K562 (cell line): Measurements from ENCODE around the gene PKD1L1. TPM values are rescaled to one million over a fixed set of nuclear protein-coding genes. Genes with fewer than 3 reads are reported as not detected.
A peak's percentile ranks its signal among the peaks of the same experiment; 100 is the strongest.

Experiments used
- CEBPB ChIP-seq: fragments of 450-650 bp; IDR thresholded peaks from 2 replicates; pipeline ENCODE4 v1.6.1; 2016; ENCODE audit warnings: missing genetic modification characterization, missing compliant biosample characterization
- FOXK2 ChIP-seq, 2 experiments: fragments of 450-650 bp; IDR thresholded peaks in 1 of 2; conservative IDR thresholded peaks in 1 of 2; 2 replicates each; pipeline ENCODE4 v1.6.1; 2016; ENCODE audit warnings: low read depth in 2 of 2, mild to moderate bottlenecking in 1 of 2
- FUS ChIP-seq: fragments of 200-400 bp; formaldehyde crosslinking; optimal IDR thresholded peaks from 2 replicates; pipeline ENCODE3; 2017; ENCODE audit warnings: low read depth, low read length
- GABPA ChIP-seq: fragments of 200-800 bp; sonication (Bioruptor generic); conservative IDR thresholded peaks from 2 replicates; pipeline ENCODE4 v1.6.1; 2016; ENCODE audit warnings: low read depth, missing genetic modification characterization, missing compliant biosample characterization
- MEF2A ChIP-seq: IDR thresholded peaks from 2 replicates; pipeline ENCODE4 v1.6.1; 2011; ENCODE audit warnings: low read depth, mild to moderate bottlenecking, low read length, moderate library complexity; ENCODE audit not compliant: control insufficient read depth
- NCOA6 ChIP-seq: fragments of 450-650 bp; IDR thresholded peaks from 2 replicates; pipeline ENCODE4 v1.6.1; 2017; ENCODE audit warnings: mild to moderate bottlenecking
- NRF1 ChIP-seq, 2 experiments: fragments of 450-650 bp; IDR thresholded peaks in 1 of 2; conservative IDR thresholded peaks in 1 of 2; 2 replicates each; pipeline ENCODE4 v1.6.1; 2014; ENCODE audit warnings: mild to moderate bottlenecking in 2 of 2
- PURB ChIP-seq: sonication (generic); formaldehyde crosslinking; IDR thresholded peaks from 2 replicates; pipeline ENCODE4 v1.9.0; 2021; ENCODE audit warnings: low read depth, mild to moderate bottlenecking, missing genetic modification reagents
- THRAP3 ChIP-seq: fragments of 450-650 bp; IDR thresholded peaks from 2 replicates; pipeline ENCODE4 v1.6.1; 2016; ENCODE audit warnings: mild to moderate bottlenecking, inconsistent platforms, borderline replicate concordance
- polyA plus RNA-seq, 8 experiments: library from polyadenylated mRNA; depleted of rRNA in 4 of 8; stranded (reverse) in 5 of 8; unstranded in 3 of 8; fragments of >200 nt; fragmentation: Nextera tagmentation in 2 of 8; fragmentation: Illumina TruSeq in 1 of 8; extraction: Ambion mirVana in 2 of 8; extraction: Trizol in 1 of 8; gene quantifications; 2 replicates each; pipeline versions ENCODE4 v1.2.1 to v1.2.3, GENCODE V29; 2011 to 2014; ENCODE audit warnings: inconsistent platforms in 1 of 8, missing spikeins in 1 of 8
- total RNA-seq, 7 experiments: library from RNA; depleted of rRNA in 6 of 7; stranded (reverse); fragments of >200 nt in 6 of 7; fragmentation: Illumina TruSeq in 2 of 7; extraction: Trizol in 2 of 7; gene quantifications; 2 replicates each; pipeline versions ENCODE4 v1.2.1 to v1.2.3, GENCODE V29; 2011 to 2021; ENCODE audit warnings: low replicate concordance in 1 of 7
- TF ChIP-seq, protein P1 (sequence below): fragments of 200-800 bp; sonication (Bioruptor generic); IDR thresholded peaks from 2 replicates; pipeline ENCODE4 v1.6.1; 2017; ENCODE audit warnings: missing genetic modification characterization, missing compliant biosample characterization
- TF ChIP-seq, protein P2 (sequence below): fragments of 450-650 bp; formaldehyde crosslinking; IDR thresholded peaks from 2 replicates; pipeline ENCODE4 v1.4.0; 2022; ENCODE audit warnings: missing genetic modification characterization
- TF ChIP-seq, protein P3 (sequence below): sonication (generic); formaldehyde crosslinking; IDR thresholded peaks from 2 replicates; pipeline ENCODE4 v1.8.1; 2023; ENCODE audit warnings: mild to moderate bottlenecking, missing genetic modification reagents
- TF ChIP-seq, protein P4 (sequence below): fragments of 150-350 bp; IDR thresholded peaks from 2 replicates; pipeline ENCODE4 v1.6.1; 2014; ENCODE audit warnings: low read depth, mild to moderate bottlenecking, low read length, borderline replicate concordance
- TF ChIP-seq, protein P5 (sequence below): conservative IDR thresholded peaks from 2 replicates; pipeline ENCODE4 v1.6.1; 2011; ENCODE audit warnings: low read depth, mild to moderate bottlenecking, low read length; ENCODE audit not compliant: control insufficient read depth
- TF ChIP-seq, protein P6 (sequence below): IDR thresholded peaks from 2 replicates; pipeline ENCODE4 v1.6.1; 2014; ENCODE audit warnings: antibody characterized with exemption

The PKD1L1 gene
- total and polyA plus RNA-seq, 9 of the 15 experiments (the other 6 are each of a cell fraction or from before 2014, with no cell fraction given), result 0.01 to 0.02 TPM; not detected in 7

DNA sequence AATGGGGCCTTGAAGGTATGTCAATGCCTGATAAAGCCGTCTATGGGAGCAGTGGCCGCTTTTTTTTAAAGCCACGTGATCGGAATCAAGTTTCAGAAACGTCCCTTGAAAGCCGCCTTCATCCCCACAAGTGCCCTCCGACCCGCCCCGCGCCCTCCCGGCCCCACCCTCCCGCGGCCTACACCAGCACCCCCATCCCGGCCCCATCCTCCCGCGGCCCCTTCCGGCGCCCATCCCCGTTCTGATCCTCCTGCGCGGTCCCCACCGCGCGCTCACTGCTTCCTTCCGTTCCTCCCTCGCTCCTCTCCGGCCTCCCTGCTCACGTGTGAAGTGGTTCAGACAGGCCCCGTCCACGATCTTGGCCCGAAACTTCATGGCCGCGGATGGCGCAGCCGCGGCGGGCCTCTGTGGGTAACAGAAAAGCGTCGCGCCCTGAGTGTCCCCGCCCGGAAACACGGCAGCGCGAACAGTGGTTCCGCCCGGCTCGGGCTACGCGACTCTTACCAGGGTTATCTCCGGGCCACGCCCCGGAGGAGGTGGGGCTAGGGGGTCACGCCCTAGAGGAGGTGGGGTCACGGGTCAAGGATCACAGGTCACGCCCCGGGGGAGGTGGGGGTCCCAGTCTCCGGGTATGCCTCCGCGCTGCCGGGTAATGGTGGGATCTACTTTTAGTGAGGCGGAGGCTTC is 31.0 kb upstream of the PKD1L1 start, which contains the start of gene HUS1 (continued):
- TF ChIP-seq, protein P1, sequence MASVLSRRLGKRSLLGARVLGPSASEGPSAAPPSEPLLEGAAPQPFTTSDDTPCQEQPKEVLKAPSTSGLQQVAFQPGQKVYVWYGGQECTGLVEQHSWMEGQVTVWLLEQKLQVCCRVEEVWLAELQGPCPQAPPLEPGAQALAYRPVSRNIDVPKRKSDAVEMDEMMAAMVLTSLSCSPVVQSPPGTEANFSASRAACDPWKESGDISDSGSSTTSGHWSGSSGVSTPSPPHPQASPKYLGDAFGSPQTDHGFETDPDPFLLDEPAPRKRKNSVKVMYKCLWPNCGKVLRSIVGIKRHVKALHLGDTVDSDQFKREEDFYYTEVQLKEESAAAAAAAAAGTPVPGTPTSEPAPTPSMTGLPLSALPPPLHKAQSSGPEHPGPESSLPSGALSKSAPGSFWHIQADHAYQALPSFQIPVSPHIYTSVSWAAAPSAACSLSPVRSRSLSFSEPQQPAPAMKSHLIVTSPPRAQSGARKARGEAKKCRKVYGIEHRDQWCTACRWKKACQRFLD (CRISPR knock-in tag), result peak; percentile 80
- no peak for TF ChIP-seq FUS
- TF ChIP-seq, protein P2, sequence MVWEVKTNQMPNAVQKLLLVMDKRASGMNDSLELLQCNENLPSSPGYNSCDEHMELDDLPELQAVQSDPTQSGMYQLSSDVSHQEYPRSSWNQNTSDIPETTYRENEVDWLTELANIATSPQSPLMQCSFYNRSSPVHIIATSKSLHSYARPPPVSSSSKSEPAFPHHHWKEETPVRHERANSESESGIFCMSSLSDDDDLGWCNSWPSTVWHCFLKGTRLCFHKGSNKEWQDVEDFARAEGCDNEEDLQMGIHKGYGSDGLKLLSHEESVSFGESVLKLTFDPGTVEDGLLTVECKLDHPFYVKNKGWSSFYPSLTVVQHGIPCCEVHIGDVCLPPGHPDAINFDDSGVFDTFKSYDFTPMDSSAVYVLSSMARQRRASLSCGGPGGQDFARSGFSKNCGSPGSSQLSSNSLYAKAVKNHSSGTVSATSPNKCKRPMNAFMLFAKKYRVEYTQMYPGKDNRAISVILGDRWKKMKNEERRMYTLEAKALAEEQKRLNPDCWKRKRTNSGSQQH, result 0 out of 2 replicates have a peak, but pooled peaks have one; percentile 54
- TF ChIP-seq, protein P3, sequence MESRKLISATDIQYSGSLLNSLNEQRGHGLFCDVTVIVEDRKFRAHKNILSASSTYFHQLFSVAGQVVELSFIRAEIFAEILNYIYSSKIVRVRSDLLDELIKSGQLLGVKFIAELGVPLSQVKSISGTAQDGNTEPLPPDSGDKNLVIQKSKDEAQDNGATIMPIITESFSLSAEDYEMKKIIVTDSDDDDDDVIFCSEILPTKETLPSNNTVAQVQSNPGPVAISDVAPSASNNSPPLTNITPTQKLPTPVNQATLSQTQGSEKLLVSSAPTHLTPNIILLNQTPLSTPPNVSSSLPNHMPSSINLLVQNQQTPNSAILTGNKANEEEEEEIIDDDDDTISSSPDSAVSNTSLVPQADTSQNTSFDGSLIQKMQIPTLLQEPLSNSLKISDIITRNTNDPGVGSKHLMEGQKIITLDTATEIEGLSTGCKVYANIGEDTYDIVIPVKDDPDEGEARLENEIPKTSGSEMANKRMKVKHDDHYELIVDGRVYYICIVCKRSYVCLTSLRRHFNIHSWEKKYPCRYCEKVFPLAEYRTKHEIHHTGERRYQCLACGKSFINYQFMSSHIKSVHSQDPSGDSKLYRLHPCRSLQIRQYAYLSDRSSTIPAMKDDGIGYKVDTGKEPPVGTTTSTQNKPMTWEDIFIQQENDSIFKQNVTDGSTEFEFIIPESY (CRISPR knock-in tag), result peak; percentile 58
- TF ChIP-seq, protein P4, sequence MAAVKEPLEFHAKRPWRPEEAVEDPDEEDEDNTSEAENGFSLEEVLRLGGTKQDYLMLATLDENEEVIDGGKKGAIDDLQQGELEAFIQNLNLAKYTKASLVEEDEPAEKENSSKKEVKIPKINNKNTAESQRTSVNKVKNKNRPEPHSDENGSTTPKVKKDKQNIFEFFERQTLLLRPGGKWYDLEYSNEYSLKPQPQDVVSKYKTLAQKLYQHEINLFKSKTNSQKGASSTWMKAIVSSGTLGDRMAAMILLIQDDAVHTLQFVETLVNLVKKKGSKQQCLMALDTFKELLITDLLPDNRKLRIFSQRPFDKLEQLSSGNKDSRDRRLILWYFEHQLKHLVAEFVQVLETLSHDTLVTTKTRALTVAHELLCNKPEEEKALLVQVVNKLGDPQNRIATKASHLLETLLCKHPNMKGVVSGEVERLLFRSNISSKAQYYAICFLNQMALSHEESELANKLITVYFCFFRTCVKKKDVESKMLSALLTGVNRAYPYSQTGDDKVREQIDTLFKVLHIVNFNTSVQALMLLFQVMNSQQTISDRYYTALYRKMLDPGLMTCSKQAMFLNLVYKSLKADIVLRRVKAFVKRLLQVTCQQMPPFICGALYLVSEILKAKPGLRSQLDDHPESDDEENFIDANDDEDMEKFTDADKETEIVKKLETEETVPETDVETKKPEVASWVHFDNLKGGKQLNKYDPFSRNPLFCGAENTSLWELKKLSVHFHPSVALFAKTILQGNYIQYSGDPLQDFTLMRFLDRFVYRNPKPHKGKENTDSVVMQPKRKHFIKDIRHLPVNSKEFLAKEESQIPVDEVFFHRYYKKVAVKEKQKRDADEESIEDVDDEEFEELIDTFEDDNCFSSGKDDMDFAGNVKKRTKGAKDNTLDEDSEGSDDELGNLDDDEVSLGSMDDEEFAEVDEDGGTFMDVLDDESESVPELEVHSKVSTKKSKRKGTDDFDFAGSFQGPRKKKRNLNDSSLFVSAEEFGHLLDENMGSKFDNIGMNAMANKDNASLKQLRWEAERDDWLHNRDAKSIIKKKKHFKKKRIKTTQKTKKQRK, result no peak
- TF ChIP-seq NCOA6, result no peak
- TF ChIP-seq, protein P5, sequence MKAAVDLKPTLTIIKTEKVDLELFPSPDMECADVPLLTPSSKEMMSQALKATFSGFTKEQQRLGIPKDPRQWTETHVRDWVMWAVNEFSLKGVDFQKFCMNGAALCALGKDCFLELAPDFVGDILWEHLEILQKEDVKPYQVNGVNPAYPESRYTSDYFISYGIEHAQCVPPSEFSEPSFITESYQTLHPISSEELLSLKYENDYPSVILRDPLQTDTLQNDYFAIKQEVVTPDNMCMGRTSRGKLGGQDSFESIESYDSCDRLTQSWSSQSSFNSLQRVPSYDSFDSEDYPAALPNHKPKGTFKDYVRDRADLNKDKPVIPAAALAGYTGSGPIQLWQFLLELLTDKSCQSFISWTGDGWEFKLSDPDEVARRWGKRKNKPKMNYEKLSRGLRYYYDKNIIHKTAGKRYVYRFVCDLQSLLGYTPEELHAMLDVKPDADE, result no peak
- TF ChIP-seq THRAP3, result peak; percentile 54; the same call in 1 of the 2 replicates
- TF ChIP-seq CEBPB (tag), result no peak
- TF ChIP-seq NRF1 (conservative IDR thresholded peaks at IDR 0.05 in 1 of 2, IDR thresholded peaks at IDR 0.05 in 1 of 2), result peak; percentile 81 to 86
- no peak for TF ChIP-seq MEF2A
- no peak for TF ChIP-seq PURB (CRISPR knock-in tag)
- TF ChIP-seq, protein P6, sequence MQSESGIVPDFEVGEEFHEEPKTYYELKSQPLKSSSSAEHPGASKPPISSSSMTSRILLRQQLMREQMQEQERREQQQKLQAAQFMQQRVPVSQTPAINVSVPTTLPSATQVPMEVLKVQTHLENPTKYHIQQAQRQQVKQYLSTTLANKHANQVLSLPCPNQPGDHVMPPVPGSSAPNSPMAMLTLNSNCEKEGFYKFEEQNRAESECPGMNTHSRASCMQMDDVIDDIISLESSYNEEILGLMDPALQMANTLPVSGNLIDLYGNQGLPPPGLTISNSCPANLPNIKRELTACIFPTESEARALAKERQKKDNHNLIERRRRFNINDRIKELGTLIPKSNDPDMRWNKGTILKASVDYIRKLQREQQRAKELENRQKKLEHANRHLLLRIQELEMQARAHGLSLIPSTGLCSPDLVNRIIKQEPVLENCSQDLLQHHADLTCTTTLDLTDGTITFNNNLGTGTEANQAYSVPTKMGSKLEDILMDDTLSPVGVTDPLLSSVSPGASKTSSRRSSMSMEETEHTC, result no peak
- TF ChIP-seq GABPA, result peak; percentile 96
- TF ChIP-seq FOXK2 (conservative IDR thresholded peaks at IDR 0.05 in 1 of 2, IDR thresholded peaks at IDR 0.05 in 1 of 2; ENCODE audit: low read depth in 2 of 2), result peak; percentile 55 to 72
